GM23338 (cell line): ENCODE results near the gene ATOH7.

Experiments used
- CREB1 ChIP-seq: fragments of 250-450 bp; sonication (Bioruptor Pico); IDR thresholded peaks from 2 replicates; pipeline ENCODE4 v1.5.0; 2020; ENCODE audit warnings: low read depth, mild to moderate bottlenecking, moderate library complexity
- CTCF ChIP-seq, 2 experiments: fragments of 200-600 bp in 1 of 2; sonication (generic) in 1 of 2; conservative IDR thresholded peaks; 2 replicates each; pipeline versions ENCODE4 v1.5.1 to v1.6.1; 2016 to 2017; ENCODE audit warnings: antibody characterized with exemption in 2 of 2, low read depth in 2 of 2, mild to moderate bottlenecking in 2 of 2, moderate library complexity in 1 of 2
- ETS1 ChIP-seq: IDR thresholded peaks from 2 replicates; pipeline ENCODE4 v1.6.1; 2016; ENCODE audit warnings: antibody characterized with exemption
- EZH2 ChIP-seq: fragments of 200-600 bp; sonication (generic); IDR thresholded peaks from one replicate; pipeline ENCODE4 v1.8.0; 2017; ENCODE audit warnings: antibody characterized with exemption, mild to moderate bottlenecking, low read depth; ENCODE audit not compliant: unreplicated experiment
- EZH2phosphoT487 ChIP-seq: fragments of 200-600 bp; sonication (generic); IDR thresholded peaks from one replicate; pipeline ENCODE4 v1.8.1; 2018; ENCODE audit warnings: antibody characterized with exemption; ENCODE audit not compliant: unreplicated experiment
- JUNB ChIP-seq: IDR thresholded peaks from one replicate; pipeline ENCODE4 v1.6.1; 2016; ENCODE audit warnings: antibody characterized with exemption; ENCODE audit not compliant: unreplicated experiment
- NANOG ChIP-seq: IDR thresholded peaks from 2 replicates; pipeline ENCODE4 v1.6.1; 2016; ENCODE audit warnings: antibody characterized with exemption, borderline replicate concordance
- POLR2AphosphoS5 ChIP-seq: IDR thresholded peaks from 2 replicates; pipeline ENCODE4 v1.6.1; 2016; ENCODE audit warnings: antibody characterized with exemption, low read depth
- REST ChIP-seq: IDR thresholded peaks from one replicate; pipeline ENCODE4 v1.6.1; 2018; ENCODE audit warnings: antibody characterized with exemption; ENCODE audit not compliant: unreplicated experiment
- STAT1 ChIP-seq: IDR thresholded peaks from one replicate; pipeline ENCODE4 v1.6.1; 2016; ENCODE audit warnings: antibody characterized with exemption; ENCODE audit not compliant: unreplicated experiment
- ZNF114 ChIP-seq: fragments of 250-450 bp; sonication (Bioruptor Pico); IDR thresholded peaks from 2 replicates; pipeline ENCODE4 v1.5.0; 2020; ENCODE audit warnings: mild to moderate bottlenecking, moderate library complexity
- ZNF331 ChIP-seq: fragments of 250-450 bp; sonication (Bioruptor Pico); IDR thresholded peaks from 2 replicates; pipeline ENCODE4 v1.5.0; 2020; ENCODE audit warnings: low read depth, mild to moderate bottlenecking, moderate library complexity

GRCh38 chr10:68237173-68237572, 5.3 kb upstream of the ATOH7 start:
- no peak for TF ChIP-seq CTCF (conservative IDR thresholded peaks at IDR 0.05; ENCODE audit: low read depth in 2 of 2)
- no peak for TF ChIP-seq EZH2
- no peak for TF ChIP-seq POLR2AphosphoS5
- no peak for TF ChIP-seq EZH2phosphoT487
- no peak for TF ChIP-seq REST
- TF ChIP-seq ETS1: no peak
- no peak for TF ChIP-seq CREB1 (CRISPR knock-in tag)
- TF ChIP-seq ZNF331 (CRISPR knock-in tag): no peak
- TF ChIP-seq ZNF114: no peak
- no peak for TF ChIP-seq NANOG
- TF ChIP-seq JUNB: no peak
- no peak for TF ChIP-seq STAT1
